ENCODE data around the gene MRC1. TPM values are rescaled to one million over a fixed set of nuclear protein-coding genes. Genes with fewer than 3 reads are reported as not detected.

Gene MRC1
- total and polyA plus RNA-seq, 4 donors = 4.0 to 73.9 (median 43.8) TPM

DNA sequence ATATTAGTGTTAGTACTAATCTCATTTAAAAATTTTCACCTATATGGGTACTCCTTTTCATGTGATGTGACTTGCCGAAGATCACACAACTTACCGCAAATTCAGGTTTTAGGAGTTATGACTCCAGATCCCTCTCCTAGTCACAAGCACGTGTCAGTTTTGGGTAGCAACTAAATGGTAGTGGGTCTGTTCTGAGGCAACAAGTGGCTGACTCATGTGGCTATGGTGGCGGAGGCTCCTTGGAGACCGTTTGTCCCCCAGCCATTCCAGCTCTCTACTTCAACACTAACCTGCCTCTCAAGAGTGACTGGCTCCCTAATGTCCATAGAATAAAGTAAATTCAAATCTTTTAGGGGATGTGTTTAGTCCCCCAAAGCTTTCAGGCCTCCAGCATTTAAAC, 39.5 kb downstream of the MRC1 start:
- Histone ChIP-seq H3K4me1 (ENCODE audit: control insufficient read depth in 1 of 2, insufficient read depth in 2 of 2, low read length in 2 of 2) (no peaks in the 10 kb centered on the region), H3K4me3 (ENCODE audit: low read length in 2 of 2) (no peak overlapping the region), H3K9me3 (ENCODE audit: control insufficient read depth, low read length) (no peaks in the 10 kb centered on the region), H3K27me3 (ENCODE audit: control insufficient read depth in 1 of 2, insufficient read depth in 2 of 2, low read length in 1 of 2) (no peaks in the 10 kb centered on the region), H3K27ac (ENCODE audit: low read depth in 1 of 2, low read length in 2 of 2) (no peak overlapping the region), H3K36me3 (ENCODE audit: control insufficient read depth in 1 of 2, insufficient read depth in 2 of 2, low read length in 1 of 2) (no peaks in the 10 kb centered on the region)
- DNase-seq (no peak), ATAC-seq (ENCODE audit: low FRiP score) (no peak)
- WGBS, 2 donors = 82 to 83% methylated on average over 5 of the region's 5 CpGs
- intact Hi-C loops (cut with DNase I) = loop anchor here (5.0 kb wide), 3 partner anchors 254 to 389 kb away; no protein-coding TSS in a partner anchor

DNA sequence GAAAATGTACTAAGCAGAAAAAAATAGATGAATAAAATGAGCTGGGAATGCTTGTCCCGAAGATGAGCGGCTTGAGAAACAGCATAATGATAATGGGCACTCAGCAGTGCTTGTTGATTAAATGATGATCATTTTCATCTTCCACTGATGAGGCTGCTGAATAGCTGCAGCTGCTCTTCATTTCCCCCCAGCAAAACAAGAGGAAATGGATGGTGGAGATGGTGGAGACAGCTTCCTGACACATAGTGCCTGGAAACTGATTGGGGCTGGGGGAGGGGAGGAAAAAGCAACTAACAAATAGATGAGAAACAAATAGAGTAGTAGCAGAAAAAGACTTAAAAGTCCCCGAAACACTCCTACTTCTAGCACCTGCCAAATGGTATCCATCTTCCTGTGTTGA, 41.4 kb downstream of the MRC1 start:
- DNase-seq (no peak), ATAC-seq (ENCODE audit: low FRiP score) (no peak)
- intact Hi-C loops (cut with DNase I) = no loop called here
- Histone ChIP-seq H3K27ac (ENCODE audit: low read depth in 1 of 2, low read length in 2 of 2) (no peak overlapping the region), H3K4me3 (ENCODE audit: low read length in 2 of 2) (no peak overlapping the region), H3K9me3 (ENCODE audit: control insufficient read depth, low read length) (no peaks in the 10 kb centered on the region), H3K36me3 (ENCODE audit: control insufficient read depth in 1 of 2, insufficient read depth in 2 of 2, low read length in 1 of 2) (no peaks in the 10 kb centered on the region), H3K4me1 (ENCODE audit: control insufficient read depth in 1 of 2, insufficient read depth in 2 of 2, low read length in 2 of 2) (no peaks in the 10 kb centered on the region), H3K27me3 (ENCODE audit: control insufficient read depth in 1 of 2, insufficient read depth in 2 of 2, low read length in 1 of 2) (no peaks in the 10 kb centered on the region)
- 93 to 95% methylated on average over 3 of the region's 3 CpGs for WGBS, 2 donors

DNA sequence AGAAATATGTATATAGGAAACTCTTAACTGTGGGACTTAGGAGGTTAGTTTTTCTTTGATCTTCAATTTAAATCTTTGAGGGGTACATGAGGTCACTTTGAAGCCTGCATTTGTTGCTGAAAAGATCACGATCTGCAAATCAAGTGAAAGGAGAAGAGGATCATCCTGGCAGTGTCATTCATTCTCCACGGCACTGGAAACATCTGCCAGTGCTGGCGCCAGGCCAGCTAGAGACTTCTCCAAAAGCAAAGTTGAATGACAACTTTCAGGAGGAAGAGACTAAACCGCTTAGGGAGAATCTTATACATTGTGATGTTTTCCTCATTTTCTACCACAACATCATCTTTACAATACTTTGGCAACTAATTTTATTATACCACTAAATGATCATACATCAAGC, 42.5 kb downstream of the MRC1 start:
- Histone ChIP-seq H3K36me3 (ENCODE audit: control insufficient read depth in 1 of 2, insufficient read depth in 2 of 2, low read length in 1 of 2) (no peaks in the 10 kb centered on the region), H3K4me1 (ENCODE audit: control insufficient read depth in 1 of 2, insufficient read depth in 2 of 2, low read length in 2 of 2) (no peaks in the 10 kb centered on the region), H3K27me3 (ENCODE audit: control insufficient read depth in 1 of 2, insufficient read depth in 2 of 2, low read length in 1 of 2) (no peaks in the 10 kb centered on the region), H3K9me3 (ENCODE audit: control insufficient read depth, low read length) (no peaks in the 10 kb centered on the region), H3K4me3 (ENCODE audit: low read length in 2 of 2) (no peak overlapping the region), H3K27ac (ENCODE audit: low read depth in 1 of 2, low read length in 2 of 2) (no peak overlapping the region)
- DNase-seq = peak; percentile 81 to 89
- WGBS, 2 donors = 31 to 33% methylated on average over 4 of the region's 4 CpGs
- no peak for ATAC-seq (ENCODE audit: low FRiP score)
- intact Hi-C loops (cut with DNase I) = no loop called here

- Histone ChIP-seq H3K27me3 (ENCODE audit: control insufficient read depth in 1 of 2, insufficient read depth in 2 of 2, low read length in 1 of 2) (no peaks in the 10 kb centered on the region), H3K36me3 (ENCODE audit: control insufficient read depth in 1 of 2, insufficient read depth in 2 of 2, low read length in 1 of 2) (no peaks in the 10 kb centered on the region), H3K4me1 (ENCODE audit: control insufficient read depth in 1 of 2, insufficient read depth in 2 of 2, low read length in 2 of 2) (no peaks in the 10 kb centered on the region), H3K4me3 (ENCODE audit: low read length in 2 of 2) (no peak overlapping the region), H3K27ac (ENCODE audit: low read depth in 1 of 2, low read length in 2 of 2) (no peak overlapping the region), H3K9me3 (ENCODE audit: control insufficient read depth, low read length) (peaks cover 1% of the 10 kb centered on the region)
- no peak for DNase-seq
- 88 to 93% methylated on average over 7 of the region's 7 CpGs for WGBS, 2 donors
- ATAC-seq (ENCODE audit: low FRiP score) = no peak
- intact Hi-C loops (cut with DNase I) = no loop called here
These were observed 45.0 kb downstream of the MRC1 start for GRCh38 chr10:17854044-17854652.

DNA sequence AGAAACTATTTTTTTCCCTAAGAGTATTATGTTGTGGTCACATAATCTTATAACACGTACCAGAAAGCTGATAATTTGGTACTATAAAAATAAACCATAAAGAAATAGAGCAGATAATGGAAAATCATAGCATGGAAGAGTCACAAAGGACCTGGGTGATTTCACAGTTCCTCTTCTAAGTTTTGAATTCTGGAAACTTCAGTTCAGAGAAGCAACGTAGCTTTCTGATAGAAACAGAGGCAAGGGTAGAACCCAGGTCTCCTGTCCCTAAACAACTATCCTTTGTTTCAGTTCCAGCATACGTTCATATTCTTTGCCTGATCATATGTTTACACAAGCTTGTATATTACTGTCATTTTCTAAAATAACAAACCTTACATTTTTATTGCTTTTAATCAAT, 47.9 kb downstream of the MRC1 start:
- peaks cover 3% of the 10 kb centered on the region for H3K9me3 ChIP-seq (ENCODE audit: control insufficient read depth, low read length)
- no peaks in the 10 kb centered on the region for H3K4me1 ChIP-seq (ENCODE audit: control insufficient read depth in 1 of 2, insufficient read depth in 2 of 2, low read length in 2 of 2)
- ATAC-seq (ENCODE audit: low FRiP score) = no peak
- H3K4me3 ChIP-seq (ENCODE audit: low read length in 2 of 2) = no peak overlapping the region
- no peak for DNase-seq
- 48 to 53% methylated on average over 3 of the region's 3 CpGs for WGBS, 2 donors
- H3K27me3 ChIP-seq (ENCODE audit: control insufficient read depth in 1 of 2, insufficient read depth in 2 of 2, low read length in 1 of 2) = no peaks in the 10 kb centered on the region
- no peaks in the 10 kb centered on the region for H3K36me3 ChIP-seq (ENCODE audit: control insufficient read depth in 1 of 2, insufficient read depth in 2 of 2, low read length in 1 of 2)
- intact Hi-C loops (cut with DNase I) = no loop called here
- no peak overlapping the region for H3K27ac ChIP-seq (ENCODE audit: low read depth in 1 of 2, low read length in 2 of 2)

DNA sequence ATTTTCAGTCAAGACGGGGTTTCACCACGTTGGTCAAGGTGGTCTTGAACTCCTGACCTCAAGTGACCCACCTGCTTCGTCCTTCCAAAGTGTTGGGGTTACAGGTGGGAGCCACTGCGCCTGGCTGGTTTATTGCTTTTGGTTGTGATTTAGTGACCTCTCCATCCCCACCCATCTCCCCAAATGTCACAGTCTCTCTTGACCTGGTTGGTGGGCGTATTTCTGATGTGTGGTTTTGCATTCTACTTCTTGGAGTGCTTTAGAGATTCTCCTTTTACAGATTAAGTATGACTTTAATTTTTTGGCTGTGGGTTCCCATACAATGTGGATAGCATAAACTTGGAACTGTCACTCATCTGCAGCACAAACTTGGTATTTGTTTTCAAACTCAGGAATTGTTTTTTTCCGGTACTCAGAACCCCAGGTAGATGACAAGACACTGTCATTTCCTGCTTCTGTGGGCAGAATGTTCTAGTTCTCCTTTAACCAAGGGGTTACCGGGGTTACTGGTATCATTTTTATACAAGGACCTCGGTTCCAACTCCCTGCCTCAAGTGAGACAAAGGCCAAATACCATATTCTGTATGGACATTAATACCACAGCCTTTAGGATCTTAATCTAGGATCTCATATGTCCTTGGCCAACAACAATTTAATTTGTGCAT, 50.5 kb downstream of the MRC1 start:
- 85 to 88% methylated on average over 8 of the region's 8 CpGs for WGBS, 2 donors
- no peak overlapping the region for H3K4me3 ChIP-seq (ENCODE audit: low read length in 2 of 2)
- H3K36me3 ChIP-seq (ENCODE audit: control insufficient read depth in 1 of 2, insufficient read depth in 2 of 2, low read length in 1 of 2) = no peaks in the 10 kb centered on the region
- no peaks in the 10 kb centered on the region for H3K4me1 ChIP-seq (ENCODE audit: control insufficient read depth in 1 of 2, insufficient read depth in 2 of 2, low read length in 2 of 2)
- intact Hi-C loops (cut with DNase I) = no loop called here
- peaks cover 3% of the 10 kb centered on the region for H3K9me3 ChIP-seq (ENCODE audit: control insufficient read depth, low read length)
- no peaks in the 10 kb centered on the region for H3K27me3 ChIP-seq (ENCODE audit: control insufficient read depth in 1 of 2, insufficient read depth in 2 of 2, low read length in 1 of 2)
- DNase-seq (no peak), ATAC-seq (ENCODE audit: low FRiP score) (no peak)
- no peak overlapping the region for H3K27ac ChIP-seq (ENCODE audit: low read depth in 1 of 2, low read length in 2 of 2)

DNA sequence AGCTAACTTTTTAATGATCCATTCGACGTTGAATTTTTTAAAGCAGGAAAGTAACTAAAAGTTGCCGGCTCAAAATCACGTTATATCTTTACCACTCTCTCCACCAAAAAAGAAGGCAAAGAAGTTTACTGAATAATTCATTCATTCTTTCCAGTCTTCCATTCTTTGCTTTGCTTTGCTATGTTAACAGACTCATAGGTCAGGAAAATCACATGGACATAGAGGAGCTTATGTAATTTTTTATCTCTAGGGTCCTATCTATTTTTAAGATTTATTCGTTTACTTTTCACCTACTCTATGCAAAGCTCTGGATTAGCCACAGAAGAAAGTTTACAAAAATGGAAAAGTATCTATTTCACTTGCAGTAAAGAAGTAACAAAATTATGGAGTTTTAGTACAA, 52.6 kb downstream of the MRC1 start:
- H3K4me3 ChIP-seq (ENCODE audit: low read length in 2 of 2) = no peak overlapping the region
- no peaks in the 10 kb centered on the region for H3K27me3 ChIP-seq (ENCODE audit: control insufficient read depth in 1 of 2, insufficient read depth in 2 of 2, low read length in 1 of 2)
- DNase-seq = no peak
- no peak for ATAC-seq (ENCODE audit: low FRiP score)
- H3K4me1 ChIP-seq (ENCODE audit: control insufficient read depth in 1 of 2, insufficient read depth in 2 of 2, low read length in 2 of 2) = no peaks in the 10 kb centered on the region
- intact Hi-C loops (cut with DNase I) = no loop called here
- peaks cover 3% of the 10 kb centered on the region for H3K9me3 ChIP-seq (ENCODE audit: control insufficient read depth, low read length)
- 76 to 82% methylated on average over 5 of the region's 5 CpGs for WGBS, 2 donors
- no peaks in the 10 kb centered on the region for H3K36me3 ChIP-seq (ENCODE audit: control insufficient read depth in 1 of 2, insufficient read depth in 2 of 2, low read length in 1 of 2)
- no peak overlapping the region for H3K27ac ChIP-seq (ENCODE audit: low read depth in 1 of 2, low read length in 2 of 2)

GRCh38 chr10:17865351-17865750, 56.2 kb downstream of the MRC1 start:
- H3K4me1 ChIP-seq (ENCODE audit: control insufficient read depth in 1 of 2, insufficient read depth in 2 of 2, low read length in 2 of 2) = no peaks in the 10 kb centered on the region
- peaks cover 1% of the 10 kb centered on the region for H3K9me3 ChIP-seq (ENCODE audit: control insufficient read depth, low read length)
- ATAC-seq (ENCODE audit: low FRiP score) (no peak), DNase-seq (no peak)
- intact Hi-C loops (cut with DNase I) = no loop called here
- no peaks in the 10 kb centered on the region for H3K36me3 ChIP-seq (ENCODE audit: control insufficient read depth in 1 of 2, insufficient read depth in 2 of 2, low read length in 1 of 2)
- H3K27me3 ChIP-seq (ENCODE audit: control insufficient read depth in 1 of 2, insufficient read depth in 2 of 2, low read length in 1 of 2) = no peaks in the 10 kb centered on the region
- no peak overlapping the region for H3K27ac ChIP-seq (ENCODE audit: low read depth in 1 of 2, low read length in 2 of 2)
- H3K4me3 ChIP-seq (ENCODE audit: low read length in 2 of 2) = no peak overlapping the region
- WGBS, 2 donors = 70 to 71% methylated on average over 3 of the region's 3 CpGs

GRCh38 chr10:17866346-17866745, 57.2 kb downstream of the MRC1 start:
- Histone ChIP-seq H3K4me3 (ENCODE audit: low read length in 2 of 2) (no peak overlapping the region), H3K9me3 (ENCODE audit: control insufficient read depth, low read length) (no peaks in the 10 kb centered on the region), H3K27ac (ENCODE audit: low read depth in 1 of 2, low read length in 2 of 2) (no peak overlapping the region), H3K27me3 (ENCODE audit: control insufficient read depth in 1 of 2, insufficient read depth in 2 of 2, low read length in 1 of 2) (no peaks in the 10 kb centered on the region), H3K36me3 (ENCODE audit: control insufficient read depth in 1 of 2, insufficient read depth in 2 of 2, low read length in 1 of 2) (no peaks in the 10 kb centered on the region), H3K4me1 (ENCODE audit: control insufficient read depth in 1 of 2, insufficient read depth in 2 of 2, low read length in 2 of 2) (no peaks in the 10 kb centered on the region)
- WGBS, 2 donors = 82 to 85% methylated on average over 10 of the region's 10 CpGs
- intact Hi-C loops (cut with DNase I) = no loop called here
- ATAC-seq (ENCODE audit: low FRiP score) (no peak), DNase-seq (no peak)
